Hematopoietic multipotent progenitor cell treated with erythropoietin and hydrocortisone succinate and interleukin-3 and kit ligand, for 17 days (in vitro differentiated cells): ENCODE data around the gene ZFPL1.
A peak's percentile ranks its signal among the peaks of the same experiment; 100 is the strongest.

ENCODE experiments used
- DNase-seq: peaks from one replicate; pipeline ENCODE4 v3.0.0-alpha.2; 2015; ENCODE audit warnings: low spot score

ZFPL1 gene

GRCh38 chr11:65059959-65060824 is 23.8 kb upstream of the ZFPL1 start:
- DNase-seq = no peak

GRCh38 chr11:65060913-65061408 is 23.1 kb upstream of the ZFPL1 start:
- DNase-seq = peak; percentile 55

- DNase-seq = no peak
Measured at GRCh38 chr11:65063532-65063931, 20.5 kb upstream of the ZFPL1 start.

- no peak for DNase-seq
Measured at GRCh38 chr11:65064847-65065240, 19.2 kb upstream of the ZFPL1 start.

GRCh38 chr11:65065851-65066250 is 18.2 kb upstream of the ZFPL1 start:
- no peak for DNase-seq

- no peak for DNase-seq
Measured at GRCh38 chr11:65066315-65066714, 17.7 kb upstream of the ZFPL1 start.

GRCh38 chr11:65066805-65067291 is 17.2 kb upstream of the ZFPL1 start:
- no peak for DNase-seq

- no peak for DNase-seq
Measured at GRCh38 chr11:65067446-65067845, 16.6 kb upstream of the ZFPL1 start.

- DNase-seq = no peak
Measured at GRCh38 chr11:65069217-65069616, 14.8 kb upstream of the ZFPL1 start.

- no peak for DNase-seq
Measured at GRCh38 chr11:65071907-65072630, 12.0 kb upstream of the ZFPL1 start.

- DNase-seq = no peak
Measured at GRCh38 chr11:65072631-65072966, 11.4 kb upstream of the ZFPL1 start.

- DNase-seq = no peak
Measured at GRCh38 chr11:65077451-65077850, 6.6 kb upstream of the ZFPL1 start.

GRCh38 chr11:65078151-65078550 is 5.9 kb upstream of the ZFPL1 start:
- peak; percentile 64 for DNase-seq

- no peak for DNase-seq
Measured at GRCh38 chr11:65078786-65079342, 5.2 kb upstream of the ZFPL1 start.

- DNase-seq = no peak
Measured at GRCh38 chr11:65083134-65083833, 738 bp upstream of the ZFPL1 start.

GRCh38 chr11:65084598-65085375 is 765 bp downstream of the ZFPL1 start:
- DNase-seq = no peak

GRCh38 chr11:65085446-65085845 is 1.4 kb downstream of the ZFPL1 start:
- no peak for DNase-seq

- DNase-seq = no peak
Measured at GRCh38 chr11:65086809-65087208, 2.8 kb downstream of the ZFPL1 start.

GRCh38 chr11:65087216-65087615 is 3.2 kb downstream of the ZFPL1 start:
- DNase-seq = no peak

- no peak for DNase-seq
Measured at GRCh38 chr11:65087827-65088226, 3.8 kb downstream of the ZFPL1 start.

GRCh38 chr11:65089621-65090020 is 5.6 kb downstream of the ZFPL1 start:
- no peak for DNase-seq
